DMS53 treated with DMSO at 0.1 percent for 48 hours (cell line): Measurements from ENCODE around the gene CHRM4.

ENCODE experiments used
- DNase-seq: peaks from one replicate; lab custom pipeline; 2025; ENCODE audit not compliant: unreplicated experiment; lab: John Stamatoyannopoulos, UW

The CHRM4 gene

DNA sequence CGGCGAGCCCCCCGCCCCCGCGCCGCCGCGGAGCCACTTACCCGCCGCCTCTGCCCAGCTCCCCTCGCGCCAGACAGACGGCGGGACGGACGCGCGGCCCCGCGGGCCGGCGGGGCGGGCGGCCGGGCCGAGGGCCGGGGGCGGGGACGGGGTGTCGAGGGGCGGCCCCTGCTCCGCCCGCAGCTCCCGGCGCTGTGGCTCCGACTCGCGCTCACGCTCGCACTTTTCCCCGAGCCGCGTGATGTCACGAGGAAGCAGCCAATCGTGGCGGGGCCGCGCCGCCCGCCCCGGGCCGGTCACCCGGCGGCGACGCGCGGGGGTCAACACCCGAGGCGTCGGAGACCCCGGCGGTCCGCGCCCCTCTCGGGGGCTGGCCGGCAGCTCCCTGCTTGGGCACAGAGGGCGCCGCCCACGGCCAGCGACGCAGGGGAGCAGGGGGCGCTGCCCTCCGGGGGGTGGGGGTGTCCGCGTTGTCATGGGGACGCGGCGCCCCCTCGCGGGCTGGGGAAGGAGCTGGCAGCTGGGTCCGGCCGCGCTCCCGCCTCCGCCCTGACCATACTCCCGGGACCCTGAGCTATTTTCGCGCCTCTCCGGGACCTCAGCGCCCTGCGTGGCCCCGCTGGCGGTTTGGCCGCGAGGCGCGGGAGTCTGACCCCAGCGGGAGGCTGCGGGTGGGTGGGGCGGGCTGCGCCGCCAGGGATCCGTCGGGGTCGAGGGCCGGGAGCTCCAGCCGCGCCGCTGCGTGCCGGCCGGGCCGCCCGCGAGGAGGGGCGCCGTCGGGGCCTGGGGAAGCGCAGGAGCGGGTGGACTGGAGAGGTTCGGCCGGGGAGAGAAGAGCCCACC lies at the start of gene CHRM4:
Gene CHRM4 (minus strand): TSS at position 199 of the 843 bp plus-strand sequence. CDS start 5,219 bp downstream, outside the sequence.
- DNase-seq, result peak; percentile 52

GRCh38 chr11:46438211-46438610 lies 46.6 kb upstream of the CHRM4 start:
- no peak for DNase-seq

GRCh38 chr11:46437122-46437689 lies 45.6 kb upstream of the CHRM4 start:
- no peak for DNase-seq

DNA sequence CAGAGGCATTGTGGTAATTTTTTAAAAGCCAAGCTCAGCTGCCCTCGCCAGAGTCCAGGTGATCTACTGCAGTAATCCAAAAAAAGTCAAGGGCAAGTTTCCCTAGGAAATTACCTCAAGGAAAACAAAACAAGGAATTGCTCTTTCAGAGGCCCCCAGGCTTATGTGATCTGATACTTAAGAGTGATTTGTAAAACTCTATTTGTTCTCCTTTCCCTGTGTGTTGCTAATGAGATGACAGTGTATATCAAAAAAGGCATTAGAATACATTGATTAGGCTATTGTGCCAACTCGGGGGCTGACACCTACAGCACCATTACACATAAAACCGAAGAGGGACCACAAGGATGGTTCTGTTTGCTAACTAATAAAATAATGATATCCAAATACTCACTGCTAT lies 44.5 kb upstream of the CHRM4 start:
- DNase-seq, result no peak

GRCh38 chr11:46435679-46436078 lies 44.1 kb upstream of the CHRM4 start:
- DNase-seq, result no peak

DNA sequence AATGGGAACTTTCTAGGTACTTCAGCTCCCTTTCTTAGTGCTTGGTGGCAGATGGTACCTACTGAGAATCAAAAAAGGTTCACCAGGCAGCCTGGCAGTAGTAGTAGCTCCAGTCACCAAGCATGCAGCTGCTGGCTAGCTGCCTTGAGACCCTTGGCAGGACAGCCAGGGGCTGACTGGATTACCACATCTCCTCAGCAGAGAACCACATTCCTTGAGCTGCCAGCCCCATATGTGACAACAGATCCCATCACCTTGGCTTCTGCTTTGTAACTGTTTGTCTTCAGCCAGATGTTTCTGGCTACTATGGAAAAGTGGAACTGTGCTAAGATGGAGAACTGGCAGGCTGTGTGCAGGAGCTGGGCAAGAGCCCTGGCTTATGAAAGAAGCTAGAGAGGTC lies 39.6 kb upstream of the CHRM4 start:
- no peak for DNase-seq

GRCh38 chr11:46429717-46430116 lies 38.1 kb upstream of the CHRM4 start:
- DNase-seq, result no peak

DNA sequence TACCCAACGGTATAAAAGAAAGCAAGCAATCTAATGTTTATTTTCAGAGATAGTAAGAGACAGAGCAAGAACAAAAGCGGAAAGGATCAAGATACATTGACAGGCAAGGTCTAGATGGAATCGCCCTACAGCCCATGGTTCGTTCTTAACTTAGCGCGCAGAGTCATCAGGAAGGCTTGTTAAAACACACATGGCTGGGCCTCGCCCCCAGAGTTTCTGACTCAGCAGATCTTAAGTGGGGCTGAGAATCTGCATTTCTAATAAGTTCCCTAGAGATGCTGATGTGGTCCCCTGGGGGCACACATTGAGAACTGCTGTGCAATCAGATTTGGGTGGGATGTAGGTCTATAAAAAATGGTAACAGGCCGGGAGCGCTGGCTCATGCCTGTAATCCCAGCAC lies 35.8 kb upstream of the CHRM4 start:
- no peak for DNase-seq

- no peak for DNase-seq
Observed at GRCh38 chr11:46426233-46426991, 34.8 kb upstream of the CHRM4 start.

- DNase-seq, result no peak
Observed at GRCh38 chr11:46422588-46422987, 31.0 kb upstream of the CHRM4 start.

- DNase-seq, result no peak
Observed at GRCh38 chr11:46421257-46421880, 29.8 kb upstream of the CHRM4 start.

GRCh38 chr11:46420513-46420912 lies 28.9 kb upstream of the CHRM4 start:
- DNase-seq, result no peak

DNA sequence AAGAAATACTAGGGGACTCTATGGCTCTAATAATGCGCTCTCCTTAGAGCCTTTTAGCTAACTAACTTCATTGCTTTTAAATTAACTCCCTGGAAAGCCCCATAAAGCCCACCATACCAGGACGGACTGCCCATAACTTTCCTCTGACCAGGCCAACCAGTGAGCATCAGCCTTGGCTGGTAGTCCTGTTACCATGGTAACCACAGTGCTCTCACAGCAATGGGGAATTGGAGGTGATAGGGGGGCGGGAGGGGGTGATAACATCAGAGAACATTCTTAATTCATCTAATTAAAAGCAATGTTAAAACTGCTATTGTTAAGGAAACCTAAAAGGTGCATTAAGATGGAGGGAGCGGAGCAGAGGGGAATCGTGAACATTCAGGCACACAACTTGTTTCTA lies 27.2 kb upstream of the CHRM4 start:
- DNase-seq, result no peak

- DNase-seq, result no peak
Observed at GRCh38 chr11:46417711-46418110, 26.1 kb upstream of the CHRM4 start.

DNA sequence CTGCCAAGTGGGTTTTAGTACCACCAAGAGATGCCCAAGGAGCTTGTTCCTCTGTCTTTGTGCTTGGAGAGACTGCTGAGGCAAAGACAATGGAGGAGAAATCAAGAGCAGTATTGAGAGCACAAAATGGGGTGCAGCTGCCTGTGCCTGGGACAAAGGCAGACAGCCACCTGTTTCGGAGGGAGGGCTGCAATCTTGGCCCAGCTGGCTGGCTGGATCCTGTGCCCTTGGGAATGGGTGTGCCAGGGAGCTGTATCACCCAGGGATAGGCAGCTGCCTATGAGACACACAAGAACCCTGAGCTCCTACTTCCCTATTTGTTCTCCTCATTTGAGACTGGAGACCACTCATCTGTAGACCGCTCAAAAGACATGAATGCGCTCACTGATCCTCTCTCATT lies 23.3 kb upstream of the CHRM4 start:
- DNase-seq, result no peak

DNA sequence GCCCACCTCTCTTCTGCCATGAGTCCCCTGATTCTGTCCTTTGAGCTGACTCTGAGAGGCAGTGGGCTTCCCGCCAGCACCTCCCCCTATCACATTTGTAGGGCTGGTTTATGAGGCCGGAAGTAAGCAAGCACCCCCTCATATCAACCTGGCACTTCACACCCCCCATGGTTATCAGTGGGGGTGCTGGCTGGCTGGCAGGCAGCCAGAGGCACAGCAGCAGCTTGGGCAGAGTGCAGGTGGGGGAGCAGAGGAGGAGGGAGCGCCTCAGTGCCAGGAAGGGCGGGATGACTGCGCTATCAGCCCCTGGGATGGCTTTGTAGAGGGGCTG lies 22.9 kb upstream of the CHRM4 start:
- no peak for DNase-seq

DNA sequence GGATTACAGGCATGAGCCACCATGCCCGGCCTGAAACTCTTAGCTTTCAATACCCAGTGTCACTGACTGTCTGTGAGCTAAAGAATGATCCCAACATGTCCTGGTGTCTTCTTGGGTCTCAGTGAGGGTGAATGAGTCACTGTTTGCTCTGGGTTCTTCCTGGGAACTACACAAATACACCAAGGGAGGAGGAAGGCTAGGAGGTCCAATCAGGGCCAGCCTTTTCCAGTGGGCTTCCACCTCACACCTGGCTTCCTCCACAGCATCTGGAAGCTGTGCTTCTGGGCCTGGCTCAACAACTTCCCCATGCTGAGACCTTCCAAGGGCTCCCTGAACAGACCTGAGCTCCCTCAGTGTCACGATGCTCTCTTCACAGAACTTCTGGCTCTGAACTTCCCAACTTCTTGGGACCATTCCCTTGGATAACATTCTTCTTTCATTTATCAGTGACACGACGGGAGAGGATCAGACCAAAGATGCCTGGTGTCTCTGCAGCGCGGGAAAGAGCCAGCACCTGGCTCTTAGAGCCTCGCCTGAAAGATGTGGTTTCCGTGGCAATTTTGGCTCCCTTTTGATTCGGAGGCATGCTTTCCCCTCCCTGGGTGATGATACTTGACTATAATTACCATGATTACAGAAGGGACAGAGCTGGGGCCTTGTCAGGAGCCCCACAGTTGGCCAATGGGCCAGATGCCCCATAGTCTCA lies 22.3 kb upstream of the CHRM4 start:
- DNase-seq, result peak; percentile 92

DNA sequence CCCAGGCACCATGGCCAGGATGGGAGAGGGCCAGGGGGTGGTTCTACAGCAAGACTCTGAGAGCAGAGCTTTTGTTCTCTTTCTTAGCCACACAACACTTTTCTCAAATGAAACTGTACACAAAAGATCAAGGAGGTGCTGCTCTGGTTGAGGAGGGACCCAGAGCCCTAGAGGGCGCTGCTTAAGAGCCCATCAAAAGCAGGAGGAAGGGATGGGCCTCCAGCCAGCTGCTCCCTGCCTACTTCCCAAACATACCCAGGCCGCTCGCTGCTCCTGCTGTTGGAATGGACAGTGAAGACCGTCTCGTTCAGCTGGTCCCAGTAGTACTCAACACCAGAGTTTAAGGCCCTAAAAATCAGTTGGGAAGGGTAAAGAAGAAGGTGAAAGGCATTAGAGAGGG lies 18.4 kb upstream of the CHRM4 start:
- DNase-seq, result no peak

DNA sequence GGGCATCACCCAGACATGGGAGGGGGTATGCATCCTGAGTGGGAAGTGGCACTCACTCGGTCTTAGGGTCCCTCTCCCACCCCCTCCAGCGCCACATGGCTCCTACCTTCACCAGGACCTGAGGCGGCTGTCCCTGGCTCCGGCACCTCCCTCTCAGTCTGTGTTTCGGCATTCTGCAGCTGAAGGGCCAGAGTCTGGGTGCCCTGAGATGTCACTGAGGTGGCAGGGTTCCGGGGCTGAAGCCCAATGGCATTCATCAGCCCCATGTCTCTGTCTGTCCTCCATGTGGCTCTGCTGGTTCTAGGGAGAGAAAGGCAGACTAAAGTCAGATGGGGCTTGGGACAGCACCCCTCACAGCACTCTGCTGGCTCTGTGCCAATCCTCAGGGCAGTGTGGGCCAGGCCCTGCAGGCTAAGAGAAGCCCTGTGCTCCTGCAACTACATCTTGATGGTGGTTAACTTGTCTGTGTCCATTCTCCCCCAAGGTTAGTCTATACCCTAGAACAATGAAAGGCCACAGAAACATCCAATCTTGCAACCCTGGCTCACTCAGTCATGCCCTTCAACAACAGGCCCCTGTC lies 16.9 kb upstream of the CHRM4 start:
- DNase-seq, result no peak

GRCh38 chr11:46407635-46408034 lies 16.1 kb upstream of the CHRM4 start:
- DNase-seq, result no peak
